ENCODE results near the gene MTREX. TPM values are rescaled to one million over a fixed set of nuclear protein-coding genes. Genes with fewer than 3 reads are reported as not detected.

The MTREX gene
- total RNA-seq (2022; extraction: Qiagen RNA extraction): 26.4 to 59.7 TPM (median 32.7 TPM) in 5 replicates

GRCh38 chr5:55307383-55308253, at the start of gene MTREX, which contains the start of gene DHX29:
Gene MTREX (plus strand): TSS chr5:55307989. CDS start chr5:55308014, 25 bp downstream.
Gene DHX29 (minus strand): TSS chr5:55307694. CDS start chr5:55307573, 121 bp downstream.

Other genes with a start within 250 kb of the MTREX start
- not detected in 5 replicates for gene GZMA, start 205.3 kb upstream of the MTREX start, total RNA-seq (2022; extraction: Qiagen RNA extraction)
- gene GPX8, start 147.8 kb upstream of the MTREX start, total RNA-seq (2022; extraction: Qiagen RNA extraction): 30.6 to 36.7 TPM (median 32.4 TPM) in 5 replicates
- 0.03 to 0.10 TPM (median 0.07 TPM) in 5 replicates for gene CDC20B, start 134.8 kb upstream of the MTREX start, total RNA-seq (2022; extraction: Qiagen RNA extraction)
- gene MCIDAS, start 80.7 kb upstream of the MTREX start, total RNA-seq (2022; extraction: Qiagen RNA extraction): 1.2 to 2.0 TPM (median 1.6 TPM) in 5 replicates
- gene CCNO, start 74.4 kb upstream of the MTREX start, total RNA-seq (2022; extraction: Qiagen RNA extraction): 4.5 to 8.1 TPM (median 7.5 TPM) in 5 replicates
- gene DHX29, start 295 bp upstream of the MTREX start, total RNA-seq (2022; extraction: Qiagen RNA extraction): 18.5 to 23.7 TPM (median 20.8 TPM) in 5 replicates
- gene PLPP1, start 227.0 kb downstream of the MTREX start, total RNA-seq (2022; extraction: Qiagen RNA extraction): 31.8 to 37.8 TPM (median 34.5 TPM) in 5 replicates

Data from A549 treated with AZD2906 at 1 μM for 4 hours (cell line).